Right kidney (tissue), 1 donor: ENCODE measurements around the gene MACROH2A1.

Experiments
- DNase-seq: peaks from one replicate; pipeline ENCODE4 v3.0.0-alpha.2; 2016

MACROH2A1 gene

DNA sequence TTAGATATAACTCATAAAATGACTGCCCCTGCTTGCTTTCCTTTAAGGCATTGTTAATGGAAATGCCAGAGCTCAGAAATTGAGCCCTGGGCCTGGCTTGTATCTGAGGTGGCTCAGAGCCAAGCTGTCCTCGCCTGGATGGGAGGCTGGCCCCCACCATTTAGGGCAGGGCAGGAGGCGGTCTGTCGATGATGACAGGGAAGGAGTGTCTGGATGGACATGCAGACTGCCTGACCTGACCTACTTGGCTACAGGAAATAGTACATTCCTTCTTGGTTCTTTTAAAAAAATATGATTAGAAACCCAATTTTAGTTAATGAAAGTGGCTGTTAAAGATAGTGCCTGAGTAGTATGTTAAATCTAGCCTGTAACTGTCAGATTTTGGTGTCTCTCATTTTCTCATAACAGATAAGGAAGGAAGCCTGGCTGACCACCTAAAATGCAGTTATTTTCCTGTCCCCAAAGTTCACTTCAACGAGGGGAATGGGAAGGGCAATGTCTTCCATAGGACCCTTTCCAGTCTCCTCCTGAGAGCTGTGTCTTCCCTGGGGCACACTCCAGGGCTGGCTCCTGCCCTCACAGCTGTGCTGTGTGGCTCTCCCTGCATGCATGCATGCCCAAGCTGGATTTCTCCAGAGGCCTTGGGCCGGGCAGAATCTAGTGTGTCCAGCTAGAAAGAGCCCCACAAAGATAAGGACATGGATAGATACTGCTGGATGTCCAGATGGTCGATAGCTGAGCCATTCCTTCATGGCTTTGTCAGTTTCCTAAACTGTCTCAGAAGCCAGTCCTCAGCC, 42.3 kb downstream of the MACROH2A1 start:
- DNase-seq: no peak

- no peak for DNase-seq
Measured at GRCh38 chr5:135355169-135355568, 43.9 kb downstream of the MACROH2A1 start.

GRCh38 chr5:135353952-135354721, 44.9 kb downstream of the MACROH2A1 start:
- no peak for DNase-seq

DNA sequence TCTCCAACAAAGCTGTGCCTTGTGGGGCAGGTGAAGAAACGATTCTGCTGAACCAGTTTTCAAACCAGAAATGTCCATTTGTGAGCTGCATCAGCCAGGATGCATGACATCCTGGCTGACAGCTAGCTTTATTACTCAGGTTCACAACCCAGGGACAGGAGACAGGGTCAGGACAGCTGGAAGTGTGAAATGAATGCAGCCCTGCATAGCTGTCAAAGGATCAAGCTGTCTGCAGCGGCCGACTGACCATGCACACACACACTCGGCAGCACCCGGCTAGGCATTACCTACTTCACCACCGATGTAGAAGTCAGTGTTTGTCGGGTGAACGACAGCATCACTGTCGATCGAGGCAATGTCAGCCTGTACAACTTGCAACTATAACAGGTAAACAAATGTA, 48.5 kb downstream of the MACROH2A1 start:
- DNase-seq: no peak

DNA sequence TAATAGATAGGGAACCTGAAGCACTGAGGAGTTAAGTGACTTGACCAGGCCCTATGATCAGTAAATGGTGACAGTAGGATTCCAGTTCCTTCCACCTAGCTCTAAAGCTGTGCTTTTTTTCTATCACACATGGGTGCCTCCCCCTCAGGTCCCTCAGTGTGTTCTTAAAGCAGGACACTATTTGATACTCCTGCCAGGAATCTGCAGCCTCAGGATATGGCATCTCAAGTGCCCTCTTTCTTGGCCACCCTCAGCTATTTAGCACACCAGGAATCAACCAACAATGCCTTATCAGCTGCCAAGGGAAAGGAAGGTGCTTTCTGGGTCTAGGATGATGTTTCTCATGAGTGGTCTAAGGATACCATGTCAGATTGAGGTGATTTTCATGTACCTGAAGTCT, 49.1 kb downstream of the MACROH2A1 start:
- no peak for DNase-seq

DNA sequence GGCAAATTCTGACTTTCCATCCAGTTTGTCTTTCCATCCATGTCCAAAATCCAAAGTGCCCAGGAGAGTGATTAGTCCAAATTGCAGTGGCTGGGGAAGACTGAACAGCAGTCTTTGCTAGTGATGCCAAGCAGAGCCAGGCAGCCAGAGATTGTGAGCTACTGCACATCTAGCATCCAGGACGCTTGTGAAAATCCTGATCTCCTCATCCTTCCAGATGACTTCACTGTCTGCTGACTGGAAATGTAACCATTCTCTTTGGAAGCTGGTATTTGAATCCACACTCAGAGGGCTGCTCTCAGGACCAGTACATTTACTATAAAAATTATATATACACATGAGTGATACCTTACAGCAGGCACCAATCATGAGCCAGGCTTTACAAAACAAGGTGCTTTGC, 49.6 kb downstream of the MACROH2A1 start:
- DNase-seq: no peak

DNA sequence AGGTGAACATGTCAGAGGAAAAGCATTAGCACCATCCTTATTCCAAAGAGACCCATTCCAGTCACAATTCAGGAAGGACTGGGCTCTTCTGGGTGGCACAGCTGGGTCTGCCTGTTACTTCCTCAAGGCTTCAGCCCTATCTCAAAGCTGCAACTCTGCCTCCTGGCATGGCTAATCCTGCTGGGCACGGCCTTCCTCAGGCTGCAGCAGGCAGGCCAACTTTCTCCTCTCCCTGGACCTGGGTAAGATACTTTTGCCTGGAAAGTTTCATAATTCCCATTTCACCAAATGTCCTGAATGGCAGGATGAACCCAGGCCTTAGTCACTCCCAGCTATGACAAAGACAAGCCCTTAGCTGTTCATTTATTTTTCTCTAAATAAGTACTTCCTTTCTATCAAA, 50.1 kb downstream of the MACROH2A1 start:
- no peak for DNase-seq

- DNase-seq: no peak
Measured at GRCh38 chr5:135347392-135347791, 51.6 kb downstream of the MACROH2A1 start.

DNA sequence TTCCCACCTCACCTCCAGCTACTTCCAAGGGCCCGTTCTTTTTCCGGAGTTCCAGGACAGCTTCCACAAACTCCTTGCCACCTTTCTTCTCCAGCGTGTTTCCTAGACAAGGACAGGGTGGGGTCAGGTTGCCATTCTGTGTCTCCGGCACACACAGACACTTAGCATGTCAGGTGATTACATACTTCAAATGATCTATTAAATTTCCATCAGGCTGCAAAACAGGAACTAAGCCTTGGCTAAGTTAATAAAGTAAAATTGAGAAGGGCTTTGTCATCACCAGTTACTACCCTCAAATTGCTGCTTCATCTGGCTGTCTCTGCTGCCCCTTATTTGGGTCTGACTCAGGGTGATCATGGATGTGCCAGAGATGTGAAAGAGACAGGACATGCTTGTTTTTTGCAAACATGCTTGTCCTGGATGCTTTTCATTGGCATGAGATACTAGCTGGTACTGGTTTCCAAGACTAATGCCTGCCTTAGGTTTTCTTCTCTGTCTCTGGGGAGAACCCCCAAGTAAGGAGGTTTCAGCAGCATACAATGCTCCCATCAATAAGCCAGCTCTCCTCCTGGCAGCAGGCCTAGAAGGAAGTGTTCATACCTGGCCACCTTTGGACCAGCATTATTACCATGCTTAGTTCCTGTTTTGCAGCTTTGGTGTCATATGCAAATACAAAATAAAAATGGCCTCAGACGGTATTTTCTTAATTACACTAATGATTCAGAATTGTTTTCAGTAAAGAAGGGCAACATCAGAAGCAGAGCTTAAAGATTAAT, 52.9 kb downstream of the MACROH2A1 start:
- DNase-seq: no peak

GRCh38 chr5:135344349-135344748, 54.7 kb downstream of the MACROH2A1 start:
- DNase-seq: no peak

DNA sequence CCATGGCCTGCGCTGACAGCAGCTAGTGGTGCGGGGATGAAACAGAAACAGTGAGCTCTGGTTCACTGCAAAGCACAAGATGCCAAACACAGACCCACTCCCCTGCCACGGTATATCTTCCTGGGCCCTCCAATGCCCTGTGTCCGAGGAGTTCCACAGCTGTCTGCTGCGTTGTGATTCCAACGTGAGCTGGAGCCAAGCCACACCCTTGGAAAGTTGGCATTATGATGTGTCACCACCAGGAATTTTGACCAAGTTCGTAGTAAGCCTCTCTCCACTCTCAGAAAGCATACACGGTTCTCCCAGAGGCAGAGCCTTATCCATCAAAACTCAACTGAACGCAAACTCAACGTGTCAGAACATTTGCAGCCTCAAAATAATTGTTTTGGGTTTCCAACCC, 55.6 kb downstream of the MACROH2A1 start:
- no peak for DNase-seq

GRCh38 chr5:135342551-135342875, 56.5 kb downstream of the MACROH2A1 start:
- no peak for DNase-seq

GRCh38 chr5:135341696-135342550, 57.1 kb downstream of the MACROH2A1 start:
- DNase-seq: no peak

- no peak for DNase-seq
Measured at GRCh38 chr5:135341016-135341666, 57.9 kb downstream of the MACROH2A1 start.

GRCh38 chr5:135340568-135340967, 58.5 kb downstream of the MACROH2A1 start:
- DNase-seq: no peak

DNA sequence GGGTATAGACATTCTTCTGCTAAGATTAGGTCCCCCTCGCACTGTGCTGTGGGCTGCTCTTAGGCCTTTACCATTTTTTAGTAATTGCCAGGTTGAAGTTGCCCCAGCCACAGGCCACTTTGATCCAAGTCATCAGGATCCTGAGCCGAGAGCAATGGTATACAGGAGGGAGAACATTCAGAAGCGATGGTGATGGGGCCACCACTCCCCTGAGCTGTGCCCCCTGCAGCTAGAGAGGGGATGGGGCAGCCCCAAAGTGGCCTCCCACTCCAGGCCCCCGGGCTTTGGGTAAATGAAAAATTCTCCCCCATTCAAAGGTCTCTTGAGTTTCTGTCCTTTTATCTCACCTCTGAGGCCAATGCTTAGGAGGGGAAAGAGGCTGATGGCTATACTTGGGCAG, 59.4 kb downstream of the MACROH2A1 start:
- DNase-seq: no peak

DNA sequence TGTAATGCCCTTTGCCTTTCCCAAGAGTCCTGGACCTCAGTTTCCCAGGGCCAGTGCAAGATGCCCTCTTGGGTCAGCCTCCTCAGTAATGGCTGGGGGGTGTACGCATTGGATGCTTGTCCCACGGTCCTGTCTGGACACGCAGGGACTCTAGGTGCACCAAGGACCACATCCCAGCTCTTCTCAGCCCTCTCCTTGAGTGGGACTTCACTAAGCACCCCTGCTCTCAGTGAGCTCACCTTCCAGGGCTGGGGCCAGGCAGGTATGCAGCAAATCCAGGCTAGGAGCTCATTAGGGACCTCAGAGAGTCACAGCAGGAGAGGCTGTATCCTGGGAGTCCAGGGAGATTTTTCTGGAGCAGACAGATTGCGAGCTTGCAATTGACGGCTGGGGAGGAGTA, 59.8 kb downstream of the MACROH2A1 start:
- DNase-seq: no peak

DNA sequence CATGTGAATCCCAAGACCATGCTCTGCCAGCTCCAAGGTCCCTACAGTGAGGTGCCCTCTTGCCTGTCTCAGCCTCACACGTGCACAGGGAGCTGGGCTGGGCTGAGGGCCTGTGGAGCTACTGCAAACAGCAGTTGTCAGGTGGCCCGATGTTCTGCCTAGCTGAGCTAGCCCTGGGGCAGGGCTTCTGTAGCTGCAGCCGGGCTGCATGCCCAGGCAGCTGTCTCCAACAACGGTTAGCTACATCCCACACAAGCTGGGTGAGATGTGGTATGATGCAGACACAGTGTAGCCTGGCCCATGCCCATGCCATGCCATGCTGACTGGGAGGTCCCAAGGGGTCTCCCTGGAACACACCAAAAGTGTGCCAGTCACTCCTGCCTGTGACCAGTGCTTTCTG, 62.0 kb downstream of the MACROH2A1 start:
- DNase-seq: no peak

- no peak for DNase-seq
Measured at GRCh38 chr5:135335031-135335828, 63.8 kb downstream of the MACROH2A1 start.

GRCh38 chr5:135333732-135334515, 65.1 kb downstream of the MACROH2A1 start:
- DNase-seq: no peak
